Mucosa of descending colon (tissue), 3 donors: ENCODE data around the gene ADAMTSL1. TPM values are rescaled to one million over a fixed set of nuclear protein-coding genes. Genes with fewer than 3 reads are reported as not detected.

Experiments used
- ATAC-seq: fragments of 200-7000 bp; cut with Tn5 transposase; one replicate; pipeline ENCODE4 v1.9.1; 2020; ENCODE audit warnings: mild to moderate bottlenecking, moderate library complexity
- DNase-seq, 3 donors: peaks; one replicate each; pipeline ENCODE4 v3.0.0-alpha.2; 2020
- H3K36me3 ChIP-seq: fragments of 200-600 bp; one replicate; pipeline ENCODE4 v1.8.0; 2021; ENCODE audit warnings: low read depth, mild to moderate bottlenecking
- H3K4me1 ChIP-seq: fragments of 200-600 bp; one replicate; pipeline ENCODE4 v1.8.0; 2021; ENCODE audit warnings: low read depth, mild to moderate bottlenecking
- H3K4me3 ChIP-seq: fragments of 200-600 bp; one replicate; pipeline ENCODE4 v1.8.0; 2021; ENCODE audit warnings: mild to moderate bottlenecking
- H3K9me3 ChIP-seq: fragments of 200-600 bp; one replicate; pipeline ENCODE4 v1.8.0; 2021; ENCODE audit warnings: mild to moderate bottlenecking
- CTCF ChIP-seq: fragments of 200-600 bp; IDR thresholded peaks from one replicate; pipeline ENCODE4 v1.8.0; 2022; ENCODE audit warnings: antibody characterized with exemption, mild to moderate bottlenecking
- intact Hi-C, 2 donors: fragments of 100-400 bp; cut with DNase I in 1 of 2; cut with micrococcal nuclease in 1 of 2; formaldehyde crosslinking; loops; one replicate each; pipeline versions ENCODE4 v1.11.0 to v1.11.1; 2022; cut with DNase I, micrococcal nuclease
- total RNA-seq, 3 donors: library from RNA; stranded (reverse); fragmentation: NEBNext Ultra II Directional in 2 of 3; extraction: Animal tissue kit (Norgen Biotek cat#: 25700) in 2 of 3; gene quantifications; one replicate each; pipeline versions ENCODE4 v1.2.1 to v1.2.4, GENCODE V29; 2021 to 2023
- donor health status: DM: no; HTN: no; CAD: no; lungs with moderate emphysema.
- donor health status: DM: no; HTN: no; CAD: no.
- donor health status: DM: no; HTN: yes; CAD: no.

Gene ADAMTSL1
- total RNA-seq, 3 donors from 2014 or later, result 10.1 to 32.1 (median 22.6) TPM

DNA sequence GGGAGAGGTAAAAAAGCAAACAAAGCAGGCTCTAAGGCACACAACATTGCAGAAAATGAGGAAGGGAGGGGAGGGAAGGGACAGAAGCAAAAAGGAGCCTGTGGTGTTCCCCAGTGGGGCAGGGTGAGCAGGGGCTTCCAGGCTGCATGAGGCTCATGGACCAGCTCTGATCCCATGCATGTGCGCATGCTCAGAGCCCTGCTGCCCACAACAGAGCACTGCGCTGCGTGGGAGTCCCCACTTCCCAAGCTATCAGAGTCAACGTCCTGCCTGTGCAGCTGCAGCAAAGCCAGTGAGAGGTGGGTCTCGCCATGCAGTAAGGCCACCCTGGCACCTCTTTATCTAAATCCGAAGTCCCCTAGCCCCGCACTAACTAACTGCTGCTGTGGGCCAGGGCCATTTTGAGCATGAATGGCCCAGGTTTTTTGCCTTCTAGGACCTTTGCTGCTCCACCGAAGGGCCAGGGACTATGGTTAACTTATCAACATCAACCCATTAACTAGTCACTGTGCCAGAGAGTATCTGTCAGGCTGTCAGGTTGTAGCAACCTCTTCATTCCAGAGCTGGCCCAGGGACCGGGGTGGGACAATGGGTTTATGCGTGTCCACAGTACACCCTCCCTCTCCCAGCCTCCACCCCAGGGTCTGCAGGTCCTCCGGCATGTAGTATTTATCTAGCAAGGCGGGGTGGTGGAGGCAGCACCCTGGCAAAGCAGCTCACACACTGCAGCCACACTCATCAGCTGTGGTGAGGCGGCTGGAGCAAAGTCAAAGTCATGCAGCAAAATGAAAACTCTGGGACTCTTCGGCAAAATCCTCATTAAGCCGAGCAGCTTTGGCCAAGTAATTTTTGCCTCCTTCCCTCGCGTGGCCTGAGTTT is 435.4 kb downstream of the ADAMTSL1 start:
- Histone ChIP-seq H3K4me3 (no peak overlapping the region), H3K36me3 (no peaks in the 10 kb centered on the region), H3K9me3 (no peaks in the 10 kb centered on the region), H3K4me1 (peaks cover 10% of the 10 kb centered on the region)
- ATAC-seq, result peak; percentile 11
- TF ChIP-seq CTCF, result no peak
- intact Hi-C loops, result no loop called here
- DNase-seq, result no peak

DNA sequence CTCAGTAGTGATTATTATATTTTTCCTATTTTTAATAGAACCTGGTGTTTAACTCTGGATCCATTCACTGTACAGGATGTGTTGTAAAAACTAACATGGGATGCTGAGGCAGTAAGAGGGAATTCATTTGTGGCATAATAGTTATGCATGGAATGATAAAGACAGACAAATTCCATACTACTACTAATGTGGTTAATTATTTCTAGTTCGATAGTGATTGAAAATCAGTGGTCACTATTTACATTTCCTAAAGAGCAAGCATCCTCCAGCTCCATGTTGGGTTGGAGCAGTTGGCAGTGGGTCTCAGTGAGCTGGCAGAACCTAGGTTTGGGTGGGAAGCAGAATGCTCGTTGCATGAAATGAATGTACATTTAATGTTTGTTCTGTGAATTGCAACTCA is 436.5 kb downstream of the ADAMTSL1 start:
- ATAC-seq, result no peak
- Histone ChIP-seq H3K4me1 (peaks cover 10% of the 10 kb centered on the region), H3K4me3 (no peak overlapping the region), H3K36me3 (no peaks in the 10 kb centered on the region), H3K9me3 (no peaks in the 10 kb centered on the region)
- no peak for TF ChIP-seq CTCF
- no peak for DNase-seq
- intact Hi-C loops, result no loop called here

DNA sequence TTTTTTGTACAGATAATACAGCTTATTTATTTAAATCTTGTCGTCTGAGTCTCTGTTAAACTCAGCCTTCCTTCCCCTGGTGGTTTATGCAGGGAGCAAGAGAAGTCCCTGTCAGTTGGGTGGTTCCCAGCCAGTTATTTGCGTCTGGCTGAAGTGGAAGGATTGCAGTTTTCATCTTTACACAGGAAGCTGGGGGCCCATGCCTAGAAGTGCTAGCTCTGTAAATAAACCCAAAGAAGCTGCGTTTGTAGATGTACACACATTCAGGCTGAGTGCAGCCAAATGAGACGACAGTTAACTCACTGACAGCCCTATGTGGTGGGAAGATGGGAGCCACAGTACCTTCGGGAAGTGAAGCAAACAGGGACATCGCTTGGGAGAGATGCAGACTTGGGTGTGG is 437.0 kb downstream of the ADAMTSL1 start:
- no peak for TF ChIP-seq CTCF

GRCh38 chr9:18911714-18912342 is 437.9 kb downstream of the ADAMTSL1 start:
- DNase-seq, result no peak
- Histone ChIP-seq H3K36me3 (no peaks in the 10 kb centered on the region), H3K9me3 (no peaks in the 10 kb centered on the region), H3K4me1 (peaks cover 10% of the 10 kb centered on the region), H3K4me3 (no peak overlapping the region)
- intact Hi-C loops, result no loop called here
- TF ChIP-seq CTCF, result no peak
- ATAC-seq, result no peak

More for the DNA sequence above, 437.0 kb downstream of the ADAMTSL1 start:
- DNase-seq, result no peak
- ATAC-seq, result no peak
- Histone ChIP-seq H3K4me1 (peaks cover 10% of the 10 kb centered on the region), H3K9me3 (no peaks in the 10 kb centered on the region), H3K4me3 (no peak overlapping the region), H3K36me3 (no peaks in the 10 kb centered on the region)
- intact Hi-C loops, result no loop called here

DNA sequence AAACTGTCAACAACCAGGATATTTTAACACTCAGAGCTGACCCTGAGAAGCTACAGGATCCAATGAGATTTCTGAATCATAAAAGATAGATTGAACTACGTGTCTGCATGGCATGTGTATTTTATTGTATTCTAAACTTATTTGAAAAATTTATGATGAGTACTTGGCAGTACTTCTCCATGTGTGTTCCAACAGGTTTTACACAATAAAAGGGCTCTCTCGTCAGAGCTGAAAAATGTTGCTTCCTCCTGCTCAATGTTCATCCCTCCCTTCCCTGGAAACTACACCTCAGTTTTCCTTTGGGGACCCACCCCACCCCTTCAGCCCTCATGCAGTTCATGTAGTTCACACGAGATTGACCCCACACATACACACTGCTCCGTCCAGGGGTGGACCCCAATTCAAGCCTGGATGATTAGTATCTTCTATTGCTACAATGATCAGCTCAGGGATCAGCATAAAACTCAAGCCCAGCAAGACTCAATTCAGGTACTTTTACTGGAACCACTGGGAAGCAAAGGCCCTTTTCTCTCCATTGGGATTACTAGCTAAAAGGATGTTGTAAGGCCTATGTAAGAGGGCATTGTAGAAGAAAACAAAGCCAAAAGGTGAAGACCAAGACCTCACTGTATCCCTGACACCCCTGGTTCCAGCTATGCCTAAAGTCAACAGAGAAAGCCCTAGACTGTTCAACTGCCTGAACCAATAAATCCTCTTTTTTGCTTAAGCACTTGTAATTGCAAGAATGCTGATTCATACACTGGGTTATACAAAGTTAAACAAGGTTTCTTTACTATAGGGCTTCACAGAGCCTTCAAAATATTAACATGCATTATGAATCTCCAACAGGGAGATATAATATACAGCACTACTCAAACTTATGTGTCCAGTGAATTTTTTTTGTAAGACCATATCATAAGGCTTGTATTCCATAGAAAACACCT is 446.5 kb downstream of the ADAMTSL1 start:
- Histone ChIP-seq H3K4me1 (peaks cover 10% of the 10 kb centered on the region), H3K36me3 (no peaks in the 10 kb centered on the region), H3K4me3 (no peak overlapping the region), H3K9me3 (no peaks in the 10 kb centered on the region)
- no peak for DNase-seq
- peak; percentile 81 for ATAC-seq
- intact Hi-C loops, result no loop called here
- TF ChIP-seq CTCF, result no peak
